Stimulated activated CD4-positive, alpha-beta T cell treated with anti-CD3 and anti-CD28 coated beads, Interleukin-4, amount 100 ng/mL, for 24 hours (primary cell): ENCODE results near the gene RAB11FIP3.

ENCODE experiments used
- DNase-seq: peaks from one replicate; pipeline ENCODE4 v3.0.0-alpha.2; 2020

RAB11FIP3 gene

DNA sequence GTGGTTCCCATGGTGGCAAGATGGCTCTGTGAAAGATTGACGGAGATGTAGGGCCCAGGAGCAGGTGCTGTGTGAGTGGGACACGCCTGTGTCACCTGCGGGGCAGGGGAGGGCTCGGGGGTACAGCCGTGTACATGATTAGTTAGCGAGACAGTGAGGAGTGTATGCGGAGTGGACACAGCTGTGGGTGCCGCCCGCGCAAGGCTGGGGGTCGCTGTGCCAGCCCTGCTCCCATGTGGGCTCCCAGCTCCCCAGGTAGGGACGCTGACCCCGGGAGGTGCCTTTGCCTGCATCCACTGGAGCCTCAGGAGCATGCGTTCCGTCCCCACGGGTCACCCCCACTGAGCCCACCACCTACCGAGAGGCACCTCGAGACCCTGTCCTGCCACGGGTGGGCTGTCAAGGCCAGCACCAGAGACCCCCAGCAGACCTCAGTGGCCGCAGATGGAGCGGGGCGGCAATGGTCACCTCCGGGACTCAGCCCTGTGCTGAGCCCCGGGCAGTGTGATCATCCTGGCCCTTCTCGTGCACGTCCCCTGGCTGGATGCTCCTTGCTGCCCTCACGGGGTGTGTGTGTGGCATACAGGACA lies 109.5 kb downstream of the RAB11FIP3 start:
- DNase-seq, result no peak

GRCh38 chr16:535446-536405 lies 110.3 kb downstream of the RAB11FIP3 start:
- DNase-seq, result no peak

DNA sequence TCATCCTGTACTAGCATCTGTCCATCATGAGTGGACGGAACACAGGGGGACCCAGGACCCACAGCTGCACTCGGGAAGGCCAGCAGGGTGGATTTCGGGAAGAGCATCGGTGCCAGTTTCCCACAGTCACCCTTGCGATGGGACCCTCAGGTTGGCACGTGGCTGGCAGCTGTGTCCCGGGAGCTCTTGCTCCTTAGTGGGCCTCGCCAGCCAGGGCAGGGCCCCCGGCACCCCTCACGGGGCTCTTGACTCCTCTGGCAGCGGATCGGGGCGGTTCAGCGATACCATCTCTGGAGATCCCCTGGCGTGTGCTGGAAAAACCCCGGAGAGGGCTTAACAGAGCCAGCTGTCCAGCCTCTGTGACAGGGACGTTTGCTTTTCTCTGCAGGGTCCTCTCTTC lies 111.3 kb downstream of the RAB11FIP3 start:
- DNase-seq, result no peak

GRCh38 chr16:537415-538335 lies 112.2 kb downstream of the RAB11FIP3 start:
- no peak for DNase-seq

GRCh38 chr16:539901-540530 lies 114.6 kb downstream of the RAB11FIP3 start:
- no peak for DNase-seq

DNA sequence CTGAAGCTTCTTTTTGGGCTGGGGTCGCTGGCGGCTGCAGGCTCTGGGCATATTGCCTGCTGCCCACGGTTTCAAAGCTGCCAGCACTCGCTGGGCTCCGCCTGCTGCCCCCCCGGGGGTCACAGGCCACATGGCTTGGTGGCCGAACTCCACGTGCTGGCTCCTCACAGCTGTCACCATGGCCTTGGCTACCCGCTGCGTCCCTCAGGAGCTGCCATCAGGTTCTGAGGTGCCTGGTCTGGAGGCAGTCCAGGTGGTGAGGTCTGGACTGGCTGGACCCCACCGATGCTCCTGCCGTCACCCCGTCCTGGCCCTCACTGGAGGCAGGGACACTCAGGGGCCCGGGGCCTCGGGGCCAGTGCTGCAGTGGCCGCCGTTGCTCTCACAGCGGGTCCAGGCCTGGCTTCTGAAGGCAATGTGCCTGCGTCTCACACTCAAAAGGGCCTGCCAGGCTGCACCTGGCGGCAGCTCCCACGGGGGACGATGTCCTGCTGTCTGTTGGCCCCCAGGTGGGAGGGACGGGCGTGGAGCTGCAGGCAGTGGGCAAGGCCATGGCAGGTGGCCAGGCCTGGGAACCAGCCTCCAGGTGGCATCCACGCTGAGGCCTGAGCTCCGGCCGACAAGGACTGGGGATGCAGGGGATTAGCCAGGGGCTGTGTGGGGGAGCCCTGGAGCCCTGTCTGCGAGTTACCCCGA lies 115.3 kb downstream of the RAB11FIP3 start:
- DNase-seq, result no peak

- DNase-seq, result no peak
These were observed 118.1 kb downstream of the RAB11FIP3 start for GRCh38 chr16:543301-544164.

DNA sequence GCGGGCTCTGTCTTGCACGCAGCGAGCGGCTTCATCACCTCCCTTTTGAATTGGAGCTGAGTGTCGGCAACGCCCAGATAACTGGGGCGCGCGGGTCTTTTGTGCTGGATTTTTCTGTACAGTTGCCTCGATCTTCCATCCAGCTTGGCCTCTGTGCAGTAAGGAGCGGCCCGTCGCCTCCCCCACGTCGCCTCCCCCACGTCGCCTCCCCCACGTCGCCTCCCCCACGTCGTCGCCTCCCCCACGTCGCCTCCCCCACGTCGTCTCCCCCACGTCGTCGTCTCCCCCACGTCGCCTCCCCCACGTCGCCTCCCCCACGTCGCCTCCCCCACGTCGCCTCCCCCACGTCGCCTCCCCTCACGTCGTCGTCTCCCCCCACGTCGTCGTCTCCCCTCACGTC lies 119.1 kb downstream of the RAB11FIP3 start:
- no peak for DNase-seq

- DNase-seq, result peak; percentile 34
These were observed 121.7 kb downstream of the RAB11FIP3 start for GRCh38 chr16:546909-547770.

DNA sequence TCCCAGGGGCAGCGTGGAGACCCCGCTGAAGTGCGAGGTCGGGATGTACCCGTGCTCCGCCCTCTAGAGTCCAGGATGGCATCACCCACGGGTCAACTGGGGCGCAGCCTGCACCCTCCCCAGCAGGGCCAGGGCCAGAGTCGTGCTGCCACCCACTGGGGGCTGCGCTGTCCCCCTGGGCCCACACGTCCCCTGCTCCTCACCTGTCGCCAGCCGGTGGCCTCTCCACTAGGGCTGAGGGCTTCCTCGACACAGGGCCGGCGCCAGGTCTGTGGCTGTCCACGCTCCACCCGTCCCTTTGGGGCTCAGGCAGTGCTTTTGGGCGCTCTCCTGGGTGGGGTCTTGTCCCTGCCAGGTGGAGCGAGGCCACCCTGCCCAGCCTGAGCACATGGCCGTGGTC lies 123.1 kb downstream of the RAB11FIP3 start:
- DNase-seq, result no peak

- no peak for DNase-seq
These were observed 124.3 kb downstream of the RAB11FIP3 start for GRCh38 chr16:549544-550263.

- no peak for DNase-seq
These were observed 125.8 kb downstream of the RAB11FIP3 start for GRCh38 chr16:551210-551609.

DNA sequence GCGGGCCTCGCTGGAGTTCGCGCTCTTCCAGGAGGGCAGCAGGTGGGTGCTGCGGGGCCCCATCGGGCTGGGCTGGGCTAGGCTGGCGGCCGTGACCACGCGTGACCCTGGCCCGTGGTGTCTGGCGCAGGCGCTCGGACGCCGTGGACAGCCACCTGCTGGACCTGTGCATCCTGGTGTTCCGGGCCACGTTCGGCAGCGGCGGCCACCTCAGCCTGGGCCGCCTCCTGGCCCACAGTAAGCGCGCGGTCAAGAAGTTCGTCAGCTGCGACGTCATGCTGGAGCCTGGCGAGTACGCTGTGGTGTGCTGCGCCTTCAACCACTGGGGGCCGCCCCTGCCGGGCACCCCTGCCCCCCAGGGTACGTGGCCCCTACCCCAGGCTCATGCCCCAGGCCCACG lies 126.7 kb downstream of the RAB11FIP3 start:
- DNase-seq, result no peak

- DNase-seq, result no peak
These were observed 128.3 kb downstream of the RAB11FIP3 start for GRCh38 chr16:553601-554296.

GRCh38 chr16:554297-554621 lies 128.8 kb downstream of the RAB11FIP3 start:
- no peak for DNase-seq

GRCh38 chr16:554640-555365 lies 129.4 kb downstream of the RAB11FIP3 start:
- no peak for DNase-seq

DNA sequence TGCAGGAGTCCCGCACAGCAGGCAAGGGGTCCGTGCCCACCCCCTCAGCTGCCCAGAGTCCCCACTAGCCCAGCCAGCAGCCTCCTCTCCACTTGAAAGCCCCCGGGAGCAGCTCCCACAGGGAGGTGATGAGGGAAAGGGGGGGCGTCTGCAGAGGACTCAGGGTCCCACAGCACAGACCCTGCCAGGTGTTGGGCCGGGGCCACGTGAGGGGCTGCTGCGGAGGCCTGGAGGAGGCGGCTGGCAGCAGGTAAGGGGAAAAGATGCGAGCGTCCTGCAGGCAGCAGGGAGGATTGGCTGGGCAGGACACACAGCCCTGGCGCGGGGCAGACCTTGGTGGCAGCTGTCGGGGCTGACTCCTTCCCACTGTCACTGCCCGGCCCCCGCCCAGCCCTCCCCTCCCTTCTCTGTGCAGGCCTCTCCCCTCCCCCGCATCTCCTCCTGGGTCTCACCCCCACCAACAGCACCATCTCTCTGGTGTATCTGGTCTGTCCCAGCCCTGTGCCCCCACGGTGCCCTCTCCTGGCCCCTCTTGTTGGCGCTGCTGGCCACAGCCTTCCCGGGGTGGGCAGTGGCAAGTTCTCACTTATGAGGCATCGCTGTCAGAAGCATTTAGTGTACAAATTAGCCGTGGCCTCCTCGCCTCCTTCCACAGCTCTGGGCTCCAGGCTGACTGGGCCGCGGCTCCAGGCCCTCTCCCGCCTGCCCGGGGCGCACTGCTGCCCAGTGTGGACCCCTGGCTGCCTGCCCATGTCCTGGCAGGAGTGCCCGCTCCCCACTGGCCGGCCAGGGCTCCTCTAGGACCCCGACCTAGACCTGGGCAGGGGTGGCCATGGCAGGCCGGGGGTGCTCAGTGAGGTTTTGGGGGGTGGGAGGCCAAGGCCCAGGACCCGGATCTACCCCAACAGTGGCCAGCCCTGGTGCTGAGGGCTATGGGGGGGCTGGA lies 130.4 kb downstream of the RAB11FIP3 start:
- DNase-seq, result no peak
